ENCODE results near the gene TENT5C. TPM values are rescaled to one million over a fixed set of nuclear protein-coding genes. Genes with fewer than 3 reads are reported as not detected.

The TENT5C gene
- total and polyA plus RNA-seq, 9 of the 15 experiments (the other 6 are each of a cell fraction or from before 2014, with no cell fraction given): 1.8 to 7.7 (median 4.0) TPM

- TF ChIP-seq MLLT1 (IDR thresholded peaks at IDR 0.05) (peak in 1 of 2 experiments; percentile 26; a peak in 1 of 4 replicates), MECOM (CRISPR knock-in tag; IDR thresholded peaks at IDR 0.05) (no peak), ZNF518B (CRISPR knock-in tag; IDR thresholded peaks at IDR 0.05) (no peak), IFI16 (CRISPR knock-in tag; IDR thresholded peaks at IDR 0.05) (no peak), BDP1 (IDR thresholded peaks at IDR 0.05; ENCODE audit: insufficient read depth, insufficient read length) (no peak), POLR2H (tag; IDR thresholded peaks at IDR 0.05; ENCODE audit: low read depth) (no peak), MCM5 (IDR thresholded peaks at IDR 0.05; ENCODE audit: low read depth) (no peak), RBBP5 (IDR thresholded peaks at IDR 0.05; ENCODE audit: borderline replicate concordance, insufficient read depth, low read length, poor library complexity, severe bottlenecking) (peak; percentile 68), ETV5 (CRISPR knock-in tag; IDR thresholded peaks at IDR 0.05; ENCODE audit: low read depth) (0 out of 2 replicates have a peak, but pooled peaks have one; percentile 14), CXXC5 (CRISPR knock-in tag; IDR thresholded peaks at IDR 0.05) (peak; percentile 23), RFX7 (CRISPR knock-in tag; IDR thresholded peaks at IDR 0.05) (no peak), ZNF766 (CRISPR knock-in tag; conservative IDR thresholded peaks at IDR 0.05) (no peak), HIVEP1 (CRISPR knock-in tag; IDR thresholded peaks at IDR 0.05) (no peak), PTBP1 (IDR thresholded peaks at IDR 0.05; ENCODE audit: low read depth, low read length) (no peak), AFF1 (IDR thresholded peaks at IDR 0.05; ENCODE audit: low read depth in 1 of 2, partially characterized antibody in 2 of 2) (no peak), DMBX1 (CRISPR knock-in tag; IDR thresholded peaks at IDR 0.05; ENCODE audit: borderline replicate concordance) (no peak)
These were observed 992 bp downstream of the TENT5C start (continued) for GRCh38 chr1:117606649-117607430.

All from K562 (cell line).